Effector memory CD4-positive, alpha-beta T cell (primary cell): ENCODE data around the gene FCN3.
"Not testable (repeated sequence)": the region's sequence is repeated elsewhere in the genome, so short reads cannot be mapped to it uniquely, and the experiment has no call there.

ENCODE experiments used
- DNase-seq, 3 donors: peaks; one replicate each; pipeline ENCODE4 v3.0.0-alpha.2; 2020
- H3K27ac ChIP-seq: 2 replicates; pipeline ENCODE4 v1.7.0; 2013; ENCODE audit warnings: mild to moderate bottlenecking, low read length, moderate library complexity; ENCODE audit not compliant: insufficient read depth, poor library complexity, severe bottlenecking
- H3K27me3 ChIP-seq: replicated peaks from 2 replicates; pipeline ENCODE4 v1.7.0; 2013; ENCODE audit warnings: mild to moderate bottlenecking, low read length; ENCODE audit not compliant: insufficient read depth, control insufficient read depth, poor library complexity, severe bottlenecking
- H3K36me3 ChIP-seq: 2 replicates; pipeline ENCODE4 v1.7.0; 2013; ENCODE audit warnings: mild to moderate bottlenecking, low read length, moderate library complexity; ENCODE audit not compliant: control insufficient read depth, insufficient read depth
- H3K4me1 ChIP-seq: 2 replicates; pipeline ENCODE4 v1.7.0; 2013; ENCODE audit warnings: low read length, mild to moderate bottlenecking; ENCODE audit not compliant: control insufficient read depth, insufficient read depth, poor library complexity, severe bottlenecking
- H3K4me3 ChIP-seq: 2 replicates; pipeline ENCODE4 v1.7.0; 2013; ENCODE audit warnings: low read length, low read depth, mild to moderate bottlenecking; ENCODE audit not compliant: insufficient read depth, poor library complexity, severe bottlenecking
- H3K9me3 ChIP-seq: 2 replicates; pipeline ENCODE4 v1.7.0; 2013; ENCODE audit warnings: mild to moderate bottlenecking, low read length, moderate library complexity; ENCODE audit not compliant: control insufficient read depth

Gene FCN3

GRCh38 chr1:27409669-27410068, 35.0 kb upstream of the FCN3 start:
- Histone ChIP-seq H3K27ac (no peak overlapping the region), H3K4me1 (no peaks in the 10 kb centered on the region), H3K4me3 (no peak overlapping the region), H3K9me3 (no peaks in the 10 kb centered on the region), H3K27me3 (no peaks in the 10 kb centered on the region), H3K36me3 (peaks cover 77% of the 10 kb centered on the region)
- DNase-seq: no peak

GRCh38 chr1:27408151-27408550, 33.5 kb upstream of the FCN3 start:
- H3K9me3 ChIP-seq: no peaks in the 10 kb centered on the region

GRCh38 chr1:27406791-27407190, 32.2 kb upstream of the FCN3 start:
- H3K27ac ChIP-seq, H3K4me1 ChIP-seq, H3K4me3 ChIP-seq, H3K27me3 ChIP-seq, DNase-seq, H3K9me3 ChIP-seq: not testable (repeated sequence)
- H3K36me3 ChIP-seq: peaks cover 50% of the 10 kb centered on the region

More at GRCh38 chr1:27408151-27408550, 33.5 kb upstream of the FCN3 start:
- Histone ChIP-seq H3K4me3 (no peak overlapping the region), H3K27ac (no peak overlapping the region), H3K36me3 (peaks cover 63% of the 10 kb centered on the region), H3K27me3 (no peaks in the 10 kb centered on the region), H3K4me1 (no peaks in the 10 kb centered on the region)
- DNase-seq: no peak

GRCh38 chr1:27406362-27406680, 31.7 kb upstream of the FCN3 start:
- H3K4me1 ChIP-seq: no peaks in the 10 kb centered on the region
- H3K9me3 ChIP-seq: no peaks in the 10 kb centered on the region
- H3K27ac ChIP-seq: no peak overlapping the region
- no peak for DNase-seq
- H3K4me3 ChIP-seq: no peak overlapping the region
- H3K36me3 ChIP-seq: peaks cover 48% of the 10 kb centered on the region
- no peaks in the 10 kb centered on the region for H3K27me3 ChIP-seq

- H3K4me3 ChIP-seq, H3K27ac ChIP-seq, H3K4me1 ChIP-seq, H3K27me3 ChIP-seq, DNase-seq, H3K9me3 ChIP-seq: not testable (repeated sequence)
- H3K36me3 ChIP-seq: peaks cover 42% of the 10 kb centered on the region
Observed at GRCh38 chr1:27405598-27406361, 31.2 kb upstream of the FCN3 start.

- Histone ChIP-seq H3K4me1 (no peaks in the 10 kb centered on the region), H3K36me3 (peaks cover 35% of the 10 kb centered on the region), H3K27ac (no peak overlapping the region), H3K9me3 (no peaks in the 10 kb centered on the region), H3K27me3 (no peaks in the 10 kb centered on the region), H3K4me3 (no peak overlapping the region)
- no peak for DNase-seq
Observed at GRCh38 chr1:27405074-27405473, 30.4 kb upstream of the FCN3 start.

GRCh38 chr1:27403931-27404330, 29.3 kb upstream of the FCN3 start:
- Histone ChIP-seq H3K36me3 (peaks cover 27% of the 10 kb centered on the region), H3K27ac (no peak overlapping the region), H3K27me3 (no peaks in the 10 kb centered on the region), H3K9me3 (no peaks in the 10 kb centered on the region), H3K4me3 (no peak overlapping the region), H3K4me1 (no peaks in the 10 kb centered on the region)
- no peak for DNase-seq

GRCh38 chr1:27403065-27403726, 28.6 kb upstream of the FCN3 start:
- Histone ChIP-seq H3K36me3 (peaks cover 20% of the 10 kb centered on the region), H3K4me3 (no peak overlapping the region), H3K27ac (peak overlapping the region; percentile 9), H3K9me3 (no peaks in the 10 kb centered on the region), H3K27me3 (no peaks in the 10 kb centered on the region), H3K4me1 (no peaks in the 10 kb centered on the region)
- DNase-seq: no peak

GRCh38 chr1:27402349-27402754, 27.7 kb upstream of the FCN3 start:
- Histone ChIP-seq H3K9me3 (no peaks in the 10 kb centered on the region), H3K4me3 (no peak overlapping the region), H3K27me3 (no peaks in the 10 kb centered on the region), H3K4me1 (no peaks in the 10 kb centered on the region), H3K27ac (peak overlapping the region; percentile 9), H3K36me3 (peaks cover 12% of the 10 kb centered on the region)
- DNase-seq: no peak

GRCh38 chr1:27400963-27401341, 26.3 kb upstream of the FCN3 start:
- H3K36me3 ChIP-seq: peaks cover 5% of the 10 kb centered on the region
- H3K27me3 ChIP-seq: no peaks in the 10 kb centered on the region
- H3K4me1 ChIP-seq: no peaks in the 10 kb centered on the region
- H3K4me3 ChIP-seq: no peak overlapping the region
- DNase-seq: no peak
- no peak overlapping the region for H3K27ac ChIP-seq
- no peaks in the 10 kb centered on the region for H3K9me3 ChIP-seq
